H1 (cell line): ENCODE measurements around the gene CCDC178. TPM values are rescaled to one million over a fixed set of nuclear protein-coding genes. Genes with fewer than 3 reads are reported as not detected.

Source experiments
- CTCF ChIA-PET: fragments of 300-600 bp; sonication (Branson Sonifier 250); formaldehyde crosslinking; loops from one replicate; lab custom pipeline; 2021; ENCODE audit not compliant: partially characterized antibody; lab: Charles Lee
- POLR2A ChIA-PET: fragments of 300-600 bp; sonication (Branson Sonifier 250); formaldehyde crosslinking; loops from one replicate; lab custom pipeline; 2021; ENCODE audit warnings: inconsistent platforms; ENCODE audit not compliant: partially characterized antibody; lab: Charles Lee
- DNase-seq, 2 experiments: peaks; one replicate each; pipeline versions ENCODE4 v3.0.0 to v3.0.0-alpha.2; 2010 to 2022; ENCODE audit warnings: low spot score in 2 of 2, low read depth in 1 of 2, mixed read lengths in 1 of 2
- FAIRE-seq: peaks from 2 replicates; lab custom pipeline; 2011; peaks lifted over from hg19 to GRCh38; lab: Jason Lieb, UNC
- H2AFZ ChIP-seq: 2 replicates; pipeline ENCODE4 v1.8.1; 2012; ENCODE audit warnings: low read length, inconsistent platforms
- H2AK5ac ChIP-seq: 2 replicates; pipeline ENCODE4 v1.6.1; 2013; ENCODE audit warnings: low read depth, low read length
- H2BK120ac ChIP-seq: replicated peaks from 2 replicates; pipeline ENCODE3; 2013; ENCODE audit warnings: low read depth, low read length, inconsistent platforms
- H2BK12ac ChIP-seq: 2 replicates; pipeline ENCODE4 v1.6.1; 2013; ENCODE audit warnings: low read depth, low read length
- H2BK15ac ChIP-seq: 2 replicates; pipeline ENCODE4 v1.6.1; 2013; ENCODE audit warnings: low read length
- H2BK20ac ChIP-seq: 2 replicates; pipeline ENCODE4 v1.6.1; 2013; ENCODE audit warnings: low read length
- H2BK5ac ChIP-seq: 2 replicates; pipeline ENCODE4 v1.6.1; 2013; ENCODE audit warnings: low read depth, low read length
- H3K14ac ChIP-seq: 2 replicates; pipeline ENCODE4 v1.6.1; 2013; ENCODE audit warnings: inconsistent platforms; ENCODE audit not compliant: insufficient read length
- H3K18ac ChIP-seq: 2 replicates; pipeline ENCODE4 v1.6.1; 2013; ENCODE audit warnings: low read length; ENCODE audit errors: extremely low read depth
- H3K23ac ChIP-seq: 2 replicates; pipeline ENCODE4 v1.6.1; 2013; ENCODE audit warnings: inconsistent platforms; ENCODE audit not compliant: insufficient read length
- H3K23me2 ChIP-seq: 2 replicates; pipeline ENCODE4 v1.6.1; 2013; ENCODE audit warnings: low read depth, low read length
- H3K27ac ChIP-seq: 2 replicates; pipeline ENCODE4 v1.6.1; 2011; ENCODE audit warnings: low read depth, low read length, inconsistent platforms
- H3K27me3 ChIP-seq, 4 experiments: replicated peaks in 1 of 4; 1 replicate in 1 of 4; 2 replicates in 3 of 4; pipeline versions ENCODE4 v1.6.1 to v1.8.1; 2011 to 2013; ENCODE audit warnings: low read length in 3 of 4, mild to moderate bottlenecking in 3 of 4, inconsistent platforms in 2 of 4, mixed read lengths in 2 of 4, moderate library complexity in 1 of 4; ENCODE audit not compliant: control insufficient read depth in 3 of 4, insufficient read depth in 3 of 4; ENCODE audit errors: extremely low read depth in 1 of 4
- H3K36me3 ChIP-seq, 4 experiments: 2 replicates each; pipeline versions ENCODE4 v1.6.1 to v1.8.1; 2011 to 2013; ENCODE audit warnings: mild to moderate bottlenecking in 4 of 4, low read length in 3 of 4, moderate library complexity in 2 of 4, control low read depth in 1 of 4, inconsistent platforms in 1 of 4; ENCODE audit not compliant: insufficient read depth in 4 of 4, control insufficient read depth in 2 of 4
- H3K4ac ChIP-seq: replicated peaks from 2 replicates; pipeline ENCODE3; 2013; ENCODE audit warnings: low read length, low read depth, mixed read lengths, inconsistent platforms; ENCODE audit not compliant: insufficient read length
- H3K4me1 ChIP-seq, 4 experiments: replicated peaks in 1 of 4; 1 replicate in 1 of 4; 2 replicates in 3 of 4; pipeline versions ENCODE4 v1.6.1 to v1.8.1; 2011 to 2013; ENCODE audit warnings: low read length in 3 of 4, inconsistent platforms in 2 of 4, mixed read lengths in 1 of 4; ENCODE audit not compliant: insufficient read depth in 4 of 4, control insufficient read depth in 3 of 4
- H3K4me2 ChIP-seq, 2 experiments: 2 replicates each; pipeline versions ENCODE4 v1.6.1 to v1.8.1; 2011 to 2013; ENCODE audit warnings: low read depth in 2 of 2, low read length in 2 of 2, control low read depth in 1 of 2, inconsistent platforms in 1 of 2, mild to moderate bottlenecking in 1 of 2; ENCODE audit not compliant: insufficient read depth in 1 of 2
- H3K4me3 ChIP-seq, 4 experiments: fragments of 200-600, 300-600 bp in 1 of 4; sonication (generic), shearing (Covaris generic), sonication (Bioruptor Twin) in 1 of 4; 2 replicates each; pipeline versions ENCODE4 v1.5.1 to v1.8.1; 2011 to 2016; ENCODE audit warnings: low read length in 4 of 4, low read depth in 3 of 4, control low read depth in 2 of 4, inconsistent platforms in 2 of 4, mild to moderate bottlenecking in 2 of 4, mixed read lengths in 1 of 4, moderate library complexity in 1 of 4; ENCODE audit not compliant: insufficient read depth in 2 of 4; ENCODE audit errors: extremely low read depth in 1 of 4
- H3K56ac ChIP-seq: replicated peaks from 2 replicates; pipeline ENCODE3; 2013; ENCODE audit warnings: low read depth, mild to moderate bottlenecking, mixed read lengths, low read length, inconsistent platforms; ENCODE audit not compliant: insufficient read length
- H3K79me1 ChIP-seq: 2 replicates; pipeline ENCODE4 v1.6.1; 2013; ENCODE audit warnings: low read depth, low read length, control low read depth
- H3K79me2 ChIP-seq, 2 experiments: 2 replicates each; pipeline versions ENCODE4 v1.6.1 to v1.8.1; 2012 to 2013; ENCODE audit warnings: low read length in 2 of 2, mild to moderate bottlenecking in 2 of 2, inconsistent platforms in 1 of 2; ENCODE audit not compliant: insufficient read depth in 2 of 2, control insufficient read depth in 1 of 2
- H3K9ac ChIP-seq, 4 experiments: replicated peaks in 1 of 4; 1 replicate in 1 of 4; 2 replicates in 3 of 4; pipeline versions ENCODE4 v1.6.1 to v1.8.1; 2011 to 2013; ENCODE audit warnings: low read depth in 3 of 4, low read length in 3 of 4, control low read depth in 2 of 4, mild to moderate bottlenecking in 2 of 4, moderate library complexity in 2 of 4, inconsistent platforms in 1 of 4; ENCODE audit errors: extremely low read depth in 1 of 4
- H3K9me3 ChIP-seq, 2 experiments: 2 replicates each; pipeline versions ENCODE4 v1.6.1 to v1.8.1; 2012 to 2013; ENCODE audit warnings: mild to moderate bottlenecking in 2 of 2, moderate library complexity in 2 of 2, control low read depth in 1 of 2, inconsistent platforms in 1 of 2, low read depth in 1 of 2, low read length in 1 of 2, mixed read lengths in 1 of 2; ENCODE audit not compliant: insufficient read depth in 2 of 2
- H4K20me1 ChIP-seq, 2 experiments: replicated peaks in 1 of 2; 2 replicates each; pipeline versions ENCODE3 to v1.8.1; 2011 to 2013; ENCODE audit warnings: inconsistent platforms in 2 of 2, low read length in 2 of 2, mild to moderate bottlenecking in 1 of 2; ENCODE audit not compliant: insufficient read depth in 2 of 2, control insufficient read depth in 1 of 2
- H4K5ac ChIP-seq: 2 replicates; pipeline ENCODE4 v1.6.1; 2013; ENCODE audit warnings: low read length, low read depth, mixed read lengths, inconsistent platforms; ENCODE audit not compliant: insufficient read length
- H4K8ac ChIP-seq: 2 replicates; pipeline ENCODE4 v1.8.0; 2013; ENCODE audit warnings: mild to moderate bottlenecking, moderate library complexity, low read length, inconsistent platforms; ENCODE audit not compliant: insufficient read depth; ENCODE audit errors: extremely low read depth
- H4K91ac ChIP-seq: replicated peaks from 2 replicates; pipeline ENCODE3; 2013; ENCODE audit warnings: low read length, mixed read lengths, inconsistent platforms; ENCODE audit not compliant: insufficient read length
- CBX8 ChIP-seq: fragments of 300-800, 300-1000 bp; sonication (generic); IDR thresholded peaks from 2 replicates; pipeline ENCODE4 v1.7.1; 2016; ENCODE audit warnings: low read depth, low read length, borderline replicate concordance
- FOSL1 ChIP-seq: IDR thresholded peaks from 2 replicates; pipeline ENCODE4 v1.6.1; 2011; ENCODE audit warnings: mild to moderate bottlenecking, low read depth, low read length, moderate library complexity; ENCODE audit not compliant: insufficient read depth
- MAX ChIP-seq: IDR thresholded peaks from 2 replicates; pipeline ENCODE4 v1.6.1; 2012; ENCODE audit warnings: inconsistent platforms
- NANOG ChIP-seq: IDR thresholded peaks from 2 replicates; pipeline ENCODE4 v1.6.1; 2011; ENCODE audit warnings: low read length, low read depth, mild to moderate bottlenecking, inconsistent platforms; ENCODE audit not compliant: insufficient read depth, poor library complexity, severe bottlenecking
- RAD21 ChIP-seq, 2 experiments: IDR thresholded peaks in 1 of 2; conservative IDR thresholded peaks in 1 of 2; 2 replicates each; pipeline ENCODE4 v1.6.1; 2011; ENCODE audit warnings: low read depth in 2 of 2, low read length in 2 of 2, improper control_type of control experiment in 1 of 2, inconsistent platforms in 1 of 2, mild to moderate bottlenecking in 1 of 2, moderate library complexity in 1 of 2
- TAF1 ChIP-seq: IDR thresholded peaks from 2 replicates; pipeline ENCODE4 v1.6.1; 2011; ENCODE audit warnings: mild to moderate bottlenecking, low read depth, low read length
- ZNF274 ChIP-seq: IDR thresholded peaks from 2 replicates; pipeline ENCODE4 v1.7.0; 2012; ENCODE audit warnings: low read length, borderline replicate concordance; ENCODE audit errors: extremely low read depth
- polyA plus RNA-seq, 7 experiments: library from polyadenylated mRNA; depleted of rRNA in 3 of 7; stranded (reverse) in 5 of 7; unstranded in 2 of 7; fragments of >200 nt in 5 of 7; fragments of 200-250 nt in 2 of 7; gene quantifications; 1 replicate in 5 of 7; 2 replicates in 1 of 7; 4 replicates in 1 of 7; pipeline versions ENCODE4 v1.2.1 to v1.2.3, GENCODE V29; 2011 to 2013; ENCODE audit warnings: missing spikeins in 2 of 7, mixed read lengths in 2 of 7
- total RNA-seq: library from RNA; stranded (reverse); fragmentation: NEBNext Ultra II Directional; extraction: Animal tissue kit (Norgen Biotek cat#: 25700); gene quantifications from 2 replicates; pipeline ENCODE4 v1.2.1, GENCODE V29; 2021

CCDC178 gene
- total and polyA plus RNA-seq, 2 of the 8 experiments (the other 6 are each of a cell fraction or from before 2014, with no cell fraction given): not detected

- H4K20me1 ChIP-seq: no peaks in the 10 kb centered on the region
- no peak overlapping the region for H4K8ac ChIP-seq
- FAIRE-seq (no peak), DNase-seq (no peak)
- H2AK5ac ChIP-seq: no peak overlapping the region
- no peaks in the 10 kb centered on the region for H3K79me2 ChIP-seq
- no peaks in the 10 kb centered on the region for H3K36me3 ChIP-seq
- no peak overlapping the region for H3K4ac ChIP-seq
- no peak overlapping the region for H3K27ac ChIP-seq
- H3K27me3 ChIP-seq: no peaks in the 10 kb centered on the region
- H3K23me2 ChIP-seq: no peaks in the 10 kb centered on the region
- H3K4me2 ChIP-seq: no peak overlapping the region
- no peak overlapping the region for H3K18ac ChIP-seq
- ChIA-PET CTCF (interaction anchor here (1.2 kb wide), 1 partner anchor 10 kb away, joined by 3 read pairs; no protein-coding TSS in a partner anchor), POLR2A (no interaction called here)
- no peak overlapping the region for H4K5ac ChIP-seq
- H3K9me3 ChIP-seq: peaks cover 0 to 2% of the 10 kb centered on the region in 2 experiments; a peak in 1 of 4 replicates
- H3K56ac ChIP-seq: no peak overlapping the region
- H3K4me1 ChIP-seq: no peaks in the 10 kb centered on the region
- H2BK12ac ChIP-seq: no peak overlapping the region
- no peaks in the 10 kb centered on the region for H3K79me1 ChIP-seq
- no peak overlapping the region for H3K23ac ChIP-seq
- H2BK120ac ChIP-seq: no peak overlapping the region
- no peak overlapping the region for H3K4me3 ChIP-seq
- no peak overlapping the region for H2BK15ac ChIP-seq
- no peak overlapping the region for H2BK20ac ChIP-seq
- H2AFZ ChIP-seq: no peak overlapping the region
- no peak overlapping the region for H4K91ac ChIP-seq
- no peak overlapping the region for H2BK5ac ChIP-seq
- no peak overlapping the region for H3K9ac ChIP-seq
- H3K14ac ChIP-seq: no peak overlapping the region
- TF ChIP-seq FOSL1 (no peak), ZNF274 (no peak), CBX8 (no peak), MAX (no peak), TAF1 (no peak), RAD21 (IDR thresholded peaks at IDR 0.05 in 1 of 2, conservative IDR thresholded peaks at IDR 0.05 in 1 of 2; ENCODE audit: low read depth in 2 of 2, low read length in 2 of 2) (no peak), NANOG (no peak)
Measured at GRCh38 chr18:33034945-33035344, 405.6 kb downstream of the CCDC178 start.
